Stomach (tissue), 9 donors: ENCODE data around the gene HSPB6. TPM values are rescaled to one million over a fixed set of nuclear protein-coding genes. Genes with fewer than 3 reads are reported as not detected.
"Not testable (repeated sequence)": the region's sequence is repeated elsewhere in the genome, so short reads cannot be mapped to it uniquely, and the experiment has no call there.

ENCODE experiments used
- DNase-seq, 2 donors: peaks; one replicate each; pipeline versions ENCODE4 v3.0.0 to v3.0.0-alpha.2; 2013 to 2019
- H3K27ac ChIP-seq, 5 donors: fragments of 200-600 bp in 4 of 5; sonication (generic) in 4 of 5; one replicate each; pipeline ENCODE4 v1.5.1; 2013 to 2019; ENCODE audit warnings: mild to moderate bottlenecking in 1 of 5, moderate library complexity in 1 of 5
- H3K27me3 ChIP-seq, 3 donors: fragments of 200-600 bp; sonication (generic); one replicate each; pipeline ENCODE4 v1.5.1; 2017 to 2019; ENCODE audit warnings: mixed run types in 1 of 3
- H3K36me3 ChIP-seq, 4 donors: fragments of 200-600 bp; sonication (generic); 1 replicate in 3 of 4; 2 replicates in 1 of 4; pipeline ENCODE4 v1.5.1; 2016 to 2019
- H3K4me1 ChIP-seq, 4 donors: fragments of 200-600 bp; sonication (generic); one replicate each; pipeline ENCODE4 v1.5.1; 2016 to 2019
- H3K4me3 ChIP-seq, 4 donors: fragments of 200-600 bp; sonication (generic) in 3 of 4; one replicate each; pipeline ENCODE4 v1.5.1; 2016 to 2019; ENCODE audit warnings: mild to moderate bottlenecking in 1 of 4
- H3K9me3 ChIP-seq, 4 donors: fragments of 200-600 bp; sonication (generic); one replicate each; pipeline ENCODE4 v1.5.1; 2016 to 2019
- CTCF ChIP-seq, 7 experiments: fragments of 450-650 bp in 4 of 7; fragments of 200-600 bp in 3 of 7; sonication (generic) in 3 of 7; IDR thresholded peaks; one replicate each; pipeline ENCODE4 v1.5.1; 2016 to 2019; ENCODE audit warnings: antibody characterized with exemption in 7 of 7, control low read depth in 2 of 7, mild to moderate bottlenecking in 1 of 7
- EP300 ChIP-seq: sonication (generic); formaldehyde crosslinking; IDR thresholded peaks from one replicate; pipeline ENCODE4 v1.6.1; 2017; ENCODE audit warnings: antibody characterized with exemption
- POLR2A ChIP-seq, 4 donors: fragments of 450-650 bp; IDR thresholded peaks; one replicate each; pipeline ENCODE4 v1.6.1; 2016; ENCODE audit warnings: antibody characterized with exemption in 4 of 4, control low read depth in 2 of 4, mild to moderate bottlenecking in 1 of 4, moderate library complexity in 1 of 4
- POLR2AphosphoS5 ChIP-seq, 3 donors: sonication (generic); formaldehyde crosslinking; IDR thresholded peaks; one replicate each; pipeline ENCODE4 v1.6.1; 2016; ENCODE audit warnings: antibody characterized with exemption in 3 of 3
- WGBS, 5 donors: extraction: QIAGEN DNeasy Blood & Tissue Kit in 3 of 5; methylation state at CpG; one replicate each; pipeline versions ENCODE4 v1.1.5 to v1.1.7; 2013 to 2018; 5-methylcytosine and 5-hydroxymethylcytosine counted together
- intact Hi-C: fragments of 100-400 bp; cut with DNase I; formaldehyde crosslinking; loops from one replicate; pipeline ENCODE4 v1.15.1; 2023; ENCODE audit warnings: low total_unique reads
- polyA plus RNA-seq, 3 donors: library from polyadenylated mRNA; stranded (reverse); fragments of 200-250 nt; gene quantifications; one replicate each; pipeline ENCODE4 v1.2.3, GENCODE V29; 2013
- total RNA-seq, 5 donors: library from RNA; depleted of rRNA; stranded (reverse); fragments of >200 nt; gene quantifications; one replicate each; pipeline versions ENCODE4 v1.1.0 to v1.2.3, GENCODE V29; 2014 to 2016
- donor health status: healthy with polysubstance abuse.
- donor health status: Bipolar disorder and iron deficiency.
- donor health status: healthy.

HSPB6 gene
- total and polyA plus RNA-seq, 8 donors = 25.0 to 492 (median 81.0) TPM

- Histone ChIP-seq H3K4me3 (no peak overlapping the region), H3K4me1 (peaks cover 7 to 25% (median 21%) of the 10 kb centered on the region in 4 donors), H3K36me3 (peaks cover 0 to 11% (median 5%) of the 10 kb centered on the region in 4 donors), H3K27me3 (no peaks in the 10 kb centered on the region), H3K27ac (no peak overlapping the region), H3K9me3 (no peaks in the 10 kb centered on the region)
- intact Hi-C loops = no loop called here
- WGBS, 5 donors = 47 to 56% (median 48%) methylated on average over 9 of the region's 9 CpGs
- TF ChIP-seq EP300 (no peak), POLR2A (IDR thresholded peaks at IDR 0.05) (no peak), CTCF (IDR thresholded peaks at IDR 0.05) (no peak), POLR2AphosphoS5 (IDR thresholded peaks at IDR 0.05) (no peak)
- DNase-seq = no peak
Observed at GRCh38 chr19:35773020-35773806, 16.4 kb upstream of the HSPB6 start.

DNA sequence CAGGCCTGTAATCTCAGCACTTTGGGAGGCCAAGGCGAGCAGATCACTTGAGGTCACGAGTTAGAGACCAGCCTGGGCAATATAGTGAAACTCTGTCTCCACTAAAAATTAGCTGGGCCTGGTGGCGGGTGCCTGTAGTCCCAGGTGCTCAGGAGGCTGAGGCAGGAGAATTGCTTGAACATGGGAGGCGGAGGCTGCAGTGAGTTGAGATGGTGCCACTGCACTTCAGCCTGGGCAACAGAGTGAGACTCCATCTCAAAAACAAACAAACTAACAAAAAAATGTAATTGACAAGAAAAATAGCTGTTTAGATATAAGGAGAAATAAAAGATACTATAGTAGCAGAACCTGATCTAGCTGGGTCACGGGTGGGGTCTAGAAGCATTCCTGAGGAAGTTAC is 15.5 kb upstream of the HSPB6 start:
- H3K27ac ChIP-seq, DNase-seq, H3K9me3 ChIP-seq, intact Hi-C loops, H3K4me3 ChIP-seq, H3K27me3 ChIP-seq: not testable (repeated sequence)
- Histone ChIP-seq H3K36me3 (peaks cover 0 to 18% (median 9%) of the 10 kb centered on the region in 4 donors), H3K4me1 (peaks cover 7 to 29% (median 24%) of the 10 kb centered on the region in 4 donors)
- 86 to 94% (median 89%) methylated on average over 5 of the region's 5 CpGs for WGBS, 5 donors

GRCh38 chr19:35768082-35768421 is 11.2 kb upstream of the HSPB6 start:
- no peak for DNase-seq
- intact Hi-C loops = no loop called here
- no peak overlapping the region for H3K4me3 ChIP-seq
- TF ChIP-seq POLR2AphosphoS5 (IDR thresholded peaks at IDR 0.05) = no peak
- TF ChIP-seq CTCF (IDR thresholded peaks at IDR 0.05) = no peak
- TF ChIP-seq POLR2A (IDR thresholded peaks at IDR 0.05) = no peak
- no peak for TF ChIP-seq EP300
- no peaks in the 10 kb centered on the region for H3K9me3 ChIP-seq
- no peaks in the 10 kb centered on the region for H3K27me3 ChIP-seq
- 49 to 70% (median 68%) methylated on average over 12 to 15 of the region's 15 CpGs for WGBS, 5 donors
- H3K4me1 ChIP-seq = peaks cover 0 to 9% (median 0%) of the 10 kb centered on the region in 4 donors
- H3K36me3 ChIP-seq = peaks cover 13 to 60% (median 50%) of the 10 kb centered on the region in 4 donors
- H3K27ac ChIP-seq = peak overlapping the region in 1 of 5 donors; percentile 24

GRCh38 chr19:35767288-35768081 is 10.7 kb upstream of the HSPB6 start:
- intact Hi-C loops = no loop called here
- H3K36me3 ChIP-seq = peaks cover 13 to 66% (median 56%) of the 10 kb centered on the region in 4 donors
- DNase-seq = peak in 1 of 2 donors; percentile 84
- H3K4me1 ChIP-seq = peaks cover 0 to 9% (median 0%) of the 10 kb centered on the region in 4 donors
- WGBS, 5 donors = 63 to 78% (median 71%) methylated on average over 24 to 34 of the region's 34 CpGs
- no peak overlapping the region for H3K4me3 ChIP-seq
- peak overlapping the region in 1 of 5 donors; percentile 24 for H3K27ac ChIP-seq
- no peaks in the 10 kb centered on the region for H3K9me3 ChIP-seq
- no peak for TF ChIP-seq POLR2A (IDR thresholded peaks at IDR 0.05)
- TF ChIP-seq CTCF (IDR thresholded peaks at IDR 0.05) = no peak
- no peak for TF ChIP-seq EP300
- no peak for TF ChIP-seq POLR2AphosphoS5 (IDR thresholded peaks at IDR 0.05)
- no peaks in the 10 kb centered on the region for H3K27me3 ChIP-seq
